Right ventricle myocardium superior (tissue), 1 donor: ENCODE measurements around the gene STC2. TPM values are rescaled to one million over a fixed set of nuclear protein-coding genes. Genes with fewer than 3 reads are reported as not detected.
"Not testable (repeated sequence)": the region's sequence is repeated elsewhere in the genome, so short reads cannot be mapped to it uniquely, and the experiment has no call there.

Experiments
- ATAC-seq: fragments of 200-7000 bp; cut with Tn5 transposase; one replicate; pipeline ENCODE4 v1.9.1; 2020; ENCODE audit warnings: mild to moderate bottlenecking; ENCODE audit not compliant: poor library complexity
- DNase-seq: peaks from one replicate; pipeline ENCODE4 v3.0.0-alpha.2; 2020
- intact Hi-C: fragments of 100-400 bp; cut with DNase I; formaldehyde crosslinking; loops from one replicate; pipeline ENCODE4 v1.11.2; 2022
- microRNA-seq: library from miRNA; unstranded; fragments of <30 nt; microRNA quantifications from one replicate; pipeline ENCODE4 v1.2.0, GENCODE V29; 2020
- total RNA-seq: library from RNA; stranded (reverse); fragmentation: NEBNext Ultra II Directional; extraction: Animal tissue kit (Norgen Biotek cat#: 25700); gene quantifications from one replicate; pipeline ENCODE4 v1.2.1, GENCODE V29; 2021
- donor health status: DM: no; HTN: yes; CAD: no; lungs with severe emphysema.

Gene STC2
- total RNA-seq, 1 donor from 2014 or later: 9.6 TPM

DNA sequence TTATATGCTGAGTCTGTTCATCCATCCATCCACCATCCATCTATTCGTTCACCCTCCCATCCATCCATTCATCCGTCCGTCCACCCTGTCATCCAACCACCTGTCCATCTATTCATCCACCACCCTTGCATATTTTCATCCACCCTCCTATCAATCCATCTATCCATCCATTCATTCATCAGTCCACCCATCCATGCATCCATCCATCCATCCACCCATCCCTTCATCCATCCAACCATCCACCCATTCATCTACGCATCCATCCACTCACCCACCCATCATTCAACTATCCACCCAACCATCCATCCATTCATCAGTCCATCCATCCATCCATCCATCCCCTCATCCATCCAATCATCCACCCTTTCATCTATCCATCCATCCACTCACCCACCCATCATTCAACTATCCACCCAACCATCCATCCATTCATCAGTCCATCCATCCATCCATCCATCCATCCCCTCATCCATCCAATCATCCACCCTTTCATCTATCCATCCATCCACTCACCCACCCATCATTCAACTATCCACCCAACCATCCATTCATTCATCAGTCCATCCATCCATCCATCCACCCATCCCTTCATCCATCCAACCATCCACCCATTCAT is 43.8 kb downstream of the STC2 start:
- intact Hi-C loops, ATAC-seq, DNase-seq: not testable (repeated sequence)

DNA sequence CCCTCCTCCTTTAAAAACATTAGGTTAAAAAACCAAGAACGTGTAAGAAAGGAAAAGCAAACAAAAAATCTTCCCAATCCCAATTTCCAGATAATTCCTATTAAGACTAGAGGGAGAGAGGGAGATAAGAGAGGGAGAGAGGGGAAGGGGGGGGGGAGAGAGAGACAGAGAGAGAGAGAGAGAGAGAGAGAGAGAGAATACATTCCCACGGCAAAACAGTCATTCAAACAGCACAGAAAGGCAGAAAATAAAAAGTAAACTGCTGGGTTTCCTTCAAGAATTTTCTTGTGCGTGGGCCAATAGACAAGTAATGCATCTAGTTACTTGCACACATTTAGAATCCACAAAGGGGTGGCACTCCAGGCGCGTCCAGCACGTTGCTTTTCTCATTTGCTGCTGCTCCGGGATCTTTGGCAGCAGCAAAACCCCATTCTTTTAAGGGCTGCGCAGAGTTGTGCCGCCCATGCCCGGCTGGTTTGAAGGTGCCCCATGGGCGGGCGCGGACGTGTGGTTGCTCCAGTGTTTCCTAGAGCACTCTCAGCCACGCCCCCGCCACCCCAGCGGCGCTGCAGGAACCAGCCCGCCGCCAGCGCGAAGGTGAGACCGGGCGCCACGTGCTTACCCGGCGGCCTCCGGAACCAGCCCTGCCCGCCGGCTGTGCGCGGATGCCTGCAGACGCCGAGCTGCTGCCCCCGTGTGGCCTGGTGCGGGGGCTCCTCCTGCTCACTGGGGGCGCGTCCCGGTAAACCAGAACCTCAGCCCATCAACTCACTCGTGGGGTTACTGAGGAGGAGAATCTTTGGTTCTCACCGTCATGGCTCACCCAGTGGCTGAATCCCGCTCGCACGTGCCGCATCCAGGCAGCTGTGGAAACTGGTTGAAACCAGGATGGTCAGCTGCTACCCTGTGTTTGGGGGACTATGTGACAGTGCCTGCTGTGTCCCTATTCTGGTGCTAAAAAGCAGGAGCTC is 44.6 kb downstream of the STC2 start:
- intact Hi-C loops: loop anchor here (2.0 kb wide), 2 partner anchors 45 to 117 kb away; no protein-coding TSS in a partner anchor
- ATAC-seq (peak; percentile 91), DNase-seq (peak; percentile 86)

DNA sequence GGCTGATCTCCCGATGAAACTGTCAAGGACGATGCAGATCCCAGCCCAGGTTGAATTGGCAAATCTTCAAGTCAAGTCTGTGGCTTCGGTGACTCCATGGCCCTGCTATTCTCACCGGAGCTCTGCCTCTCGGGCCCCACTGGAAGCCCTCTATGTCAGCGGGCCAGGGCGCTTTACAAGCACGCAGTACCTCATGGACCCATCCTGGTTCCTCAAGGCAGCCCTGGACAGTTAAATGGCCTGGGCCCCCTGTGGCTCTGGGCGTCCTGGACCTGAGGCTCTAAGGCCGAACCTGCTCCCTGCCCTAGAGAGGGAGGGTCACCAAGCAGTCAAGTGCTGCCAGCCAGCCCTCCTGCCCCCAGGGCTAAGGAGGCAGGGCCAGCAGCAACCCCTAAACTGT is 45.3 kb downstream of the STC2 start:
- intact Hi-C loops: loop anchor here (2.0 kb wide), 2 partner anchors 44 to 116 kb away; no protein-coding TSS in a partner anchor
- DNase-seq (no peak), ATAC-seq (no peak)

DNA sequence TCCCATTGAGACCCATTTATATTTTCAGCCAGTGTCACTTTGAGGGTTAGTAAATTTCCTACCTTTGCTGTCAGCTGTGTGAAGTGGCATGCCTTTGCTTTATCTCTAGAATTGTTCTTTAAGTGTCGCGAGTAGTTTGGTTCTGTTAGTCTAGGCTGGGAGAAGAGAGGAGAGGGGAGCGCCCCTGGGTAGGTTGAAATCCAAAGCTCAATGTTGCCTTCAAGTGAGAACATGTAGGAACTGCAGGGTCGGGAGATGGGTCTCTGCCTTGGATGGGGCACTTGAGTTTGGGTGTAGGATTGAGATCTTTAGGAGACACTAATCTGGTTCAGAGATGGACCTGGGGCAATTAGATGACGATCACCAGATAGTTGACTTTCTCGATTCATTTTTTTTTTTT is 46.3 kb downstream of the STC2 start:
- ATAC-seq (peak; percentile 48), DNase-seq (no peak)
- intact Hi-C loops: loop anchor here (2.0 kb wide), 3 partner anchors 43 to 115 kb away; no protein-coding TSS in a partner anchor

DNA sequence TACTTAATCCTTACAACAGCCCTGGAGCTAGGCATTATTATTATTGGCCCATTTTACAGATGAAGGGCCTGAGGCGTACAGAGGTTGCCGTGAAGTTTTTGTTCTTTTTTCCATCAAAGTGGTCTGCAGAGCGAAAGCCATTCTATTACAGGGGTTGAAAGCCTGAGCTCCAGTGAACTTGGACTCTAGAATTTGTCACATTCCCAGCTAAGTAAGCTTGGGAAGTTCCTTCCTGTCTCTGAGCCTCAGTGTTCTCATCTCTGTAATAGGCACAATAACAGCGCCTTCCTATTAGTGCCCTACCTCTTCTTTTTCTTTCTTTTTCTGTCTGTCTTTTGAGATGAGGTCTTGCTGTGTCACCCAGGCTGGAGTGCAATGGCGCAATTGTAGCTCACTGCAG is 49.0 kb downstream of the STC2 start:
- intact Hi-C loops: no loop called here
- DNase-seq: no peak
- ATAC-seq: no peak

DNA sequence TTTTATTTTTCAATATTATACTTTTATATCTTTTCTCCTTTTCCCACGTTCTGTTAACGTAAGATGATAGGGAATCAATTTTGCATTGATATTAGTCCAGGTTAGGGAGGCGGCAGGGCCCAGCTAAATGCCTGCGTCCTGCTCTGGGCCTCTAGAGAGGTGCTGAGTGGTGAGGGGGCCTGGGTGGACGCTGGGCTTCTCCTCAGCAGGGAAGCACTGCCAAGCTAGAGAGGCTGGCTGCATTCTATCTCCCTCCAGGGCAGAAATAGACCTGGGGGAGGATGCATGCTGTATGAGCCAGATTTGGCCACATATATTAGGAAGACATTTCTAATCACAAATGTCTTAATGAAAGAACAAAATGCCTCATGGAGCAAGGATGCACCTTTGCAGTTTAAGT is 49.6 kb downstream of the STC2 start:
- intact Hi-C loops: no loop called here
- peak; percentile 83 for ATAC-seq
- peak; percentile 71 for DNase-seq

DNA sequence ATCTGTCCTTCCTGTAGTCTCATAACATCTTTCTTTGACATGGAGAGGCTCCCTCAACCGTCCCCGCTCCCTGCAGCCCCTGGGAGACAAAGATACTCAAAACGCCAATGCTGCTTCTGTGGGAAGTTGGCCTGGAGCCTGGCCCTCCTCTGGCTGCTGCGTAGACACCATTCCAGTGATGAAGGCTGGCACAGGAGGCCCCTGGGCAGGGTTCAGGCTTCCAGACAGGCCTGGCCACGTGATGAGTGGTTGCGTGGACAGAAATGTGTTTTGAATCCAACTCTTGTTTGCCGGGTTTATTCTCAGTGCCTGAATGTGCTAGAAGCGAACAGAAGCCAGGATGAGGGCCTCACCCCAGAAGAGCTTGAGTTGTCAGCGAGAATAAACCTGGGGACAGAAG is 50.0 kb downstream of the STC2 start:
- DNase-seq (peak; percentile 88), ATAC-seq (peak; percentile 90)
- intact Hi-C loops: no loop called here

DNA sequence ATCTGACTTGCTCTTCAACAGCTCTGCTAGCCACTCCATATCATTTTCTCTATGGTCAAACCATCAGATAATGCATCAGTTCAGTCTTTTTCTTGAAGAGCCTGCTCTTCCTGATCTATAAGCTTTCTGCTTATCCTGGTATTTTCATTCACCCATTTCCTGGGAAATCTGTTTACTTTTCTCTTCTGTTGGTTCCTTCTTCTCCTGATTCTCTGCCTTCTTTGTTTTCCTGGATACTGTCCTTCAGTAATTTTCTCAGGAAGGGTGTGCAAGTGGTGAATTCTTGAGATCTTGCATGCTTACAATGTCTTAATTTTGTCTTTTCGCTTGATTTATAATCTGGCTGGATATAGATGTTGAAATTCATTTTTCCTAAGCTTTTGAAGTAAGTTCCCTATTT is 53.4 kb downstream of the STC2 start:
- ATAC-seq: no peak
- intact Hi-C loops: no loop called here
- DNase-seq: no peak

DNA sequence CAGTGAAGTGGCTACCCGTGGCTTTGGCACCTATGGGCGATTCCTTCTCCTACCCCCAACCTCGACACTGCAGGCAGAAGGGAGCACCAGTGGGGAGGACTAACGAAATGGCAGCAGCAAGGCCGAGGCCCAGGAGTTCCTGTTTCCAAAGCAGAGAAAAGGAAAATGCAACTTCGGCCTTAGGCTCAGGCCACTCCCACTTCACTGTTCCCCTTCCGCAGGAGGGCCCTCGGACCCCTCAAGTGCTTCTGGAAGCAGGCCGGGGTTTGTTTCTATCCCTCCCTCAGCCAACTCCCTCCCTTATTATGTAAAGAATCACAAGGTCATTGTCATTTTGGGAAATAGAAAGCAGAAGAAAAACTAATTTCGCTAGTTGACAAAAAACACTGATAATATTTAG is 56.8 kb downstream of the STC2 start:
- intact Hi-C loops: no loop called here
- no peak for DNase-seq
- no peak for ATAC-seq

DNA sequence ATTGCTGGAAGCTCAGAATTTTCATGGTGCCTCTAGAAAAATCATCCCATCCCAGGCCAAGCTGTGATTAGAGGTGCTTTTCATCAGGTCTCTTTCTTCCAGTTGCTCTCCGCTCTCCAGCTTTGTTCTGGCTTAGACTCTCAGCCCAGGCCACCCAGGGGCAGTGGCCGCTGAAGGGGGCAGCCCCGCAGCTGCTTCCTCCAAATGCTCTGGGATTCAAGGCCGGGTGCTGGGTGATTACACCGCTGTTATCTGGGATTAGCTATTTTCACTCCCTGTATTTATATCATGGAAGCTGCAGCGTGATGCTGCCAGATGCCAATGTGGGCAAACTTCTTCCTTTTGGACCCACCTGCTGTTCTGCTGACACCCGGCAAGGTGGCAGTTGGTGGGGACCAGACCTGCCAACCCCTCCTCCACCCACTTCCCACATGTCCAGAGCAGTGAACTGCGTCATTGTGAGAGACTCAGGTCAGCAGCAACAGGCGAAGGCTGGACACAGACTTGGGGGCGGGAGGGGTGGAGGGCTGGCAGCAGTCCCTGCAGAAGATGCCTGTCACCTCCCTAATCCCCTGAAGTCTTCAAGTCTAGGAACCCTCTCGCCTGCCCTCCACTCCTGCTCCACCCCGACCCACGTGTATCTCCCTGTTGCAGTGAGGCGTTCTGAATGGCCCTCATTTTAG is 59.3 kb downstream of the STC2 start:
- DNase-seq (peak; percentile 65), ATAC-seq (peak; percentile 79)
- intact Hi-C loops: no loop called here

DNA sequence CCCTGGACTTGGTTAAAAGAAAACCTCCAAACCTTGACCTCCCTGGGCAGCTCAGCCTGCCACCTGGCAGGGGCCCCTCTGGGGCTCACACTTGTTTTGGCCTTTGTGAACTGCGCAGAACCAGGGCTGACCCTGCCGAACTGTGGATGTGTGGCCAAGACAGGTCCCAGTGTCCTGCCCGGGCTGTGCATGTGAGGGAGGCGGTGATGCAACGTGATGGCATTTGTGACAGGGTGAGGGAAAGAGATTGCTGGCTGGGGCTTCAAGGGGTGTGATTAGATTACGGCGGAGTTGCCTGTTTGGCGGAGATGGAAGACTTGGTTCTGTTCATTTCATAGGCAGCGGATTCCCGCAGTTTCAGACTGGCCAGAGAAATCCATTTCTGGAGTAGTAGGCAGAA is 62.8 kb downstream of the STC2 start:
- intact Hi-C loops: no loop called here
- DNase-seq (peak; percentile 86), ATAC-seq (peak; percentile 87)

Small RNA genes within 50 kb of the gene (microRNA-seq; reads per million reads assigned to microRNA genes)
- gene MIR8056: not detected

Other genes with a start within 250 kb of the STC2 start
- gene BNIP1, start 183.9 kb downstream of the STC2 start, total RNA-seq: 9.1 TPM
- gene NKX2-5, start 93.2 kb downstream of the STC2 start, total RNA-seq: 260 TPM